Embryonic facial prominence (tissue), 1 donor: ENCODE measurements around the gene LRRIQ3.
"Not testable (repeated sequence)": the region's sequence is repeated elsewhere in the genome, so short reads cannot be mapped to it uniquely, and the experiment has no call there.

Source experiments
- DNase-seq: peaks from one replicate; pipeline ENCODE4 v3.0.0-alpha.2; 2016; ENCODE audit errors: extremely low spot score

LRRIQ3 gene

GRCh38 chr1:74197657-74198552 lies at the start of gene LRRIQ3, which contains the start of gene FPGT:
TSS of gene LRRIQ3 (minus strand) at chr1:74198176. CDS start at chr1:74183684, 14,492 bp downstream.
TSS of gene FPGT (plus strand) at chr1:74198242. CDS start at chr1:74198279, 37 bp downstream.
- DNase-seq: peak; percentile 93

- DNase-seq: no peak
Measured at GRCh38 chr1:74246315-74246714, 48.3 kb upstream of the LRRIQ3 start.

- DNase-seq: no peak
Measured at GRCh38 chr1:74245168-74245772, 47.3 kb upstream of the LRRIQ3 start.

- no peak for DNase-seq
Measured at GRCh38 chr1:74237787-74238186, 39.8 kb upstream of the LRRIQ3 start.

- DNase-seq: no peak
Measured at GRCh38 chr1:74237035-74237434, 39.1 kb upstream of the LRRIQ3 start.

GRCh38 chr1:74236440-74236839 lies 38.5 kb upstream of the LRRIQ3 start:
- no peak for DNase-seq

GRCh38 chr1:74235153-74235552 lies 37.2 kb upstream of the LRRIQ3 start, which contains the start of gene TNNI3K:
TSS of gene TNNI3K (plus strand) at chr1:74235387. CDS start at chr1:74235452, 65 bp downstream.
- DNase-seq: no peak

GRCh38 chr1:74223453-74223852 lies 25.5 kb upstream of the LRRIQ3 start:
- no peak for DNase-seq

GRCh38 chr1:74222701-74223100 lies 24.7 kb upstream of the LRRIQ3 start:
- no peak for DNase-seq

GRCh38 chr1:74215229-74215628 lies 17.3 kb upstream of the LRRIQ3 start:
- DNase-seq: no peak

- no peak for DNase-seq
Measured at GRCh38 chr1:74205266-74205665, 7.3 kb upstream of the LRRIQ3 start.

- DNase-seq: no peak
Measured at GRCh38 chr1:74199504-74199903, 1.5 kb upstream of the LRRIQ3 start.

- no peak for DNase-seq
Measured at GRCh38 chr1:74197255-74197654, 721 bp downstream of the LRRIQ3 start.

- DNase-seq: no peak
Measured at GRCh38 chr1:74195339-74195738, 2.6 kb downstream of the LRRIQ3 start.

GRCh38 chr1:74193908-74194307 lies 4.1 kb downstream of the LRRIQ3 start:
- no peak for DNase-seq

GRCh38 chr1:74180490-74180889 lies 17.5 kb downstream of the LRRIQ3 start:
- DNase-seq: no peak

- not testable (repeated sequence) for DNase-seq
Measured at GRCh38 chr1:74174423-74174822, 23.6 kb downstream of the LRRIQ3 start.

GRCh38 chr1:74162333-74162732 lies 35.6 kb downstream of the LRRIQ3 start:
- DNase-seq: no peak

- no peak for DNase-seq
Measured at GRCh38 chr1:74161497-74161896, 36.5 kb downstream of the LRRIQ3 start.

- DNase-seq: no peak
Measured at GRCh38 chr1:74160046-74160445, 37.9 kb downstream of the LRRIQ3 start.

- DNase-seq: no peak
Measured at GRCh38 chr1:74145086-74145485, 52.9 kb downstream of the LRRIQ3 start.

- not testable (repeated sequence) for DNase-seq
Measured at GRCh38 chr1:74117370-74117769, 80.6 kb downstream of the LRRIQ3 start.

GRCh38 chr1:74113333-74113732 lies 84.6 kb downstream of the LRRIQ3 start:
- DNase-seq: no peak
